Measurements from ENCODE around the gene TRRAP. TPM values are rescaled to one million over a fixed set of nuclear protein-coding genes. Genes with fewer than 3 reads are reported as not detected.
"Not testable (repeated sequence)": the region's sequence is repeated elsewhere in the genome, so short reads cannot be mapped to it uniquely, and the experiment has no call there.

TRRAP gene
- polyA plus RNA-seq, 1 donor from 2014 or later: 12.9 TPM

- Histone ChIP-seq H3K4me3 (ENCODE audit: low read length) (no peak overlapping the region), H3K9me3 (ENCODE audit: low read length) (no peaks in the 10 kb centered on the region), H3K27ac (ENCODE audit: low read length) (no peak overlapping the region), H3K4me2 (ENCODE audit: low read length) (no peak overlapping the region), H3F3A (ENCODE audit: insufficient read depth, low read length, poor library complexity, severe bottlenecking) (no peaks in the 10 kb centered on the region), H3K36me3 (ENCODE audit: insufficient read depth, low read length) (no peaks in the 10 kb centered on the region), H3K9ac (ENCODE audit: low read length) (no peak overlapping the region), H2AFZ (ENCODE audit: low read depth, low read length) (no peak overlapping the region), H3K27me3 (ENCODE audit: insufficient read depth, low read depth, low read length) (no peaks in the 10 kb centered on the region), H3K9me2 (ENCODE audit: insufficient read depth, low read length) (no peaks in the 10 kb centered on the region), H4K20me1 (ENCODE audit: insufficient read depth) (no peaks in the 10 kb centered on the region), H3K79me2 (replicated peaks; ENCODE audit: insufficient read depth, low read length) (no peaks in the 10 kb centered on the region)
- TF ChIP-seq POLR2AphosphoS5 (IDR thresholded peaks at IDR 0.05) (no peak), TAF1 (IDR thresholded peaks at IDR 0.05; ENCODE audit: low read depth) (no peak), REST (IDR thresholded peaks at IDR 0.05; ENCODE audit: borderline replicate concordance) (no peak), CTCF (IDR thresholded peaks at IDR 0.05; ENCODE audit: poor library complexity, severe bottlenecking) (no peak)
These were observed 37.6 kb upstream of the TRRAP start for GRCh38 chr7:98840722-98841121.

- H3K79me2 ChIP-seq (replicated peaks; ENCODE audit: insufficient read depth, low read length): no peaks in the 10 kb centered on the region
- TF ChIP-seq REST (IDR thresholded peaks at IDR 0.05; ENCODE audit: borderline replicate concordance) (no peak), RAD21 (conservative IDR thresholded peaks at IDR 0.05) (peak; percentile 98), SMC3 (conservative IDR thresholded peaks at IDR 0.05; ENCODE audit: poor library complexity) (peak; percentile 99), POLR2AphosphoS5 (IDR thresholded peaks at IDR 0.05) (no peak), CTCF (IDR thresholded peaks at IDR 0.05; ENCODE audit: poor library complexity, severe bottlenecking) (peak; percentile 96), TAF1 (IDR thresholded peaks at IDR 0.05; ENCODE audit: low read depth) (no peak), MXI1 (conservative IDR thresholded peaks at IDR 0.05; ENCODE audit: poor library complexity, severe bottlenecking) (no peak), EZH2 (IDR thresholded peaks at IDR 0.05; ENCODE audit: borderline replicate concordance, insufficient read depth, low read length, poor library complexity, severe bottlenecking) (no peak), EP300 (conservative IDR thresholded peaks at IDR 0.05; ENCODE audit: poor library complexity, severe bottlenecking) (no peak)
- H3K9me3 ChIP-seq (ENCODE audit: low read length): no peaks in the 10 kb centered on the region
- H3K4me2 ChIP-seq (ENCODE audit: low read length): no peak overlapping the region
- H2AFZ ChIP-seq (ENCODE audit: low read depth, low read length): no peak overlapping the region
- H3F3A ChIP-seq (ENCODE audit: insufficient read depth, low read length, poor library complexity, severe bottlenecking): no peaks in the 10 kb centered on the region
- H4K20me1 ChIP-seq (ENCODE audit: insufficient read depth): no peaks in the 10 kb centered on the region
- no peaks in the 10 kb centered on the region for H3K36me3 ChIP-seq (ENCODE audit: insufficient read depth, low read length)
- no peak overlapping the region for H3K4me3 ChIP-seq (ENCODE audit: low read length)
- H3K27ac ChIP-seq (ENCODE audit: low read length): no peak overlapping the region
- no peaks in the 10 kb centered on the region for H3K9me2 ChIP-seq (ENCODE audit: insufficient read depth, low read length)
- H3K27me3 ChIP-seq (ENCODE audit: insufficient read depth, low read depth, low read length): no peaks in the 10 kb centered on the region
- H3K9ac ChIP-seq (ENCODE audit: low read length): no peak overlapping the region
These were observed 36.9 kb upstream of the TRRAP start for GRCh38 chr7:98841179-98841997.

- H3K4me3 ChIP-seq (ENCODE audit: low read length); H3K36me3 ChIP-seq (ENCODE audit: insufficient read depth, low read length); H3K9ac ChIP-seq (ENCODE audit: low read length); H3K79me2 ChIP-seq (replicated peaks; ENCODE audit: insufficient read depth, low read length); H3K9me2 ChIP-seq (ENCODE audit: insufficient read depth, low read length); H3K9me3 ChIP-seq (ENCODE audit: low read length); H2AFZ ChIP-seq (ENCODE audit: low read depth, low read length); H3F3A ChIP-seq (ENCODE audit: insufficient read depth, low read length, poor library complexity, severe bottlenecking); H3K4me2 ChIP-seq (ENCODE audit: low read length); H3K27me3 ChIP-seq (ENCODE audit: insufficient read depth, low read depth, low read length); H3K27ac ChIP-seq (ENCODE audit: low read length); H4K20me1 ChIP-seq (ENCODE audit: insufficient read depth): not testable (repeated sequence)
These were observed 35.8 kb upstream of the TRRAP start for GRCh38 chr7:98842552-98842951.

Data from neural cell (in vitro differentiated cells).